GM19351 (cell line): ENCODE data around the gene IQSEC2.

ENCODE experiments used
- ATAC-seq: cut with Tn5 transposase; IDR thresholded peaks from one replicate; pipeline ENCODE4 v1.9.1; 2021; ENCODE audit warnings: mild to moderate bottlenecking, moderate library complexity; ENCODE audit not compliant: unreplicated experiment

The IQSEC2 gene

GRCh38 chrX:53272808-53273337, 8.5 kb downstream of the IQSEC2 start:
- no peak for ATAC-seq

DNA sequence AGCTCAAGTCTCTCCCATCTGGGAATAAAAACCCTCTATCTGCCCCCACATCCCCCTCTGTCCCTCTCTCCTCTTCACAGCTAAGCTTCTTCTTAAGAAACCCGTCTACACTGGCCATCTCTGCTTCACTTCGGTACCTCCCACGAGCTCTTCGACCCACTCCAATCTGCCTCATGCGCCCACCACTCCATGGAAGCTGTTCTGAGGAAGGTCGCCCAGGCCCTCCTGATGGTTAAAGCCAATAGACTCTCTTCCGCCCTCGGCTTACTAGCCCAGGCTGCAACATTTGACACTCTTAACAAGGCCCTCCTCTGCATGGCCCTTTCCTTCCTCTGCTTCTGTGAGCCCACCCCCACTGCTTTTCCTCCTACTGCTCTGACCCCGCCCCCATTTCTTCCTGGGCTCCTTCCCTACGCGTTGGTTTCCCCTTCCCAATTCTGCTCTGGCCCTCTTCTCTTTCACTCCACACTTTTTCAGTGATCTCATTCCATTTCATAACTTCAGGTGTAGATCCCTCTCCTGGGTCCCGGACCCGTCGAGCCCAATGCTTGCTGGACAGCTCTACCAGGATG, 11.8 kb downstream of the IQSEC2 start:
- ATAC-seq, result no peak

- no peak for ATAC-seq
Observed at GRCh38 chrX:53268173-53268572, 13.2 kb downstream of the IQSEC2 start.

DNA sequence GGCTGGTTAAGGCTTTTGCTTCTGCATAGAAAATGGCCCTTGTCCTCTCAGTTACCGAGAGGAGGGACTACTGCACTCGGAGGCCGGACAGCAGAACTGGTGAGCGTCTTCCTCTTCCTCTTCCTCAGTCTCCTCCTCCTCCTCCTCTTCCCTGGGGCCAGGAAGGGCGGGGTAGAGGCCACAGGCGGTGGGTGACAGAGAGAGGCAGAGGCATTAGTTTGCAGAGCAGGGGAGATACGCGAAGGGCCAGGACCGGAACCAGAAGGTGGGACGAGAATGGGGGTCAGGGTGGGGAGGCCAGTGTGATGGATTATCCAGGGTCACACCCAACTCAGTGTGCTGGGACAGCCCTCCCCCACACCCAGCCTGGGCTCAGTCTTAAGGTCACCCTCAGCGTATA, 14.5 kb downstream of the IQSEC2 start:
- ATAC-seq, result no peak

- ATAC-seq, result no peak
Observed at GRCh38 chrX:53265771-53266574, 15.4 kb downstream of the IQSEC2 start.

GRCh38 chrX:53263597-53264094, 17.7 kb downstream of the IQSEC2 start:
- no peak for ATAC-seq

DNA sequence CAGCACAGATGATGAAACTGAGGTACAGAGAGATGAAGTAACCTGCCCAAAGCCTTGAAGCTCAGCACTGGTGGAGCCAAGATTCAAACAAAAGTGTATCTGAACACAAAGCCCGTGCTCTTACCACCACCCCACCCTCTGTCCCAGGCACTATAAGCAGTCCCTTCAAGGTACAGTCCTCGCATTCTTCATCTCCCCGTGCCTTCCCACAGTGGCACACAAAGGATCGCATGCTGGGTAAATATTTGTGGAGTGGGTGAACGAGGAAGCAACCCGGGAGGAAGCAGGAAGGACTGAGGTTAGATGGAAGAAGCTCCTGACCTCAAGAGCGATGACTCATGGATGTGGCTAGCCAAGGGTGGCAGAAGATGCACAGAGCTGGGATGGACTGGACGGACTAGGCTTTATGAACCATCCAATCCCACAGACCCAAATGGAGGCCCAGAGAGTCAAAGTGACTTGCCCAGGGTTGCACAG, 18.4 kb downstream of the IQSEC2 start:
- ATAC-seq, result no peak

DNA sequence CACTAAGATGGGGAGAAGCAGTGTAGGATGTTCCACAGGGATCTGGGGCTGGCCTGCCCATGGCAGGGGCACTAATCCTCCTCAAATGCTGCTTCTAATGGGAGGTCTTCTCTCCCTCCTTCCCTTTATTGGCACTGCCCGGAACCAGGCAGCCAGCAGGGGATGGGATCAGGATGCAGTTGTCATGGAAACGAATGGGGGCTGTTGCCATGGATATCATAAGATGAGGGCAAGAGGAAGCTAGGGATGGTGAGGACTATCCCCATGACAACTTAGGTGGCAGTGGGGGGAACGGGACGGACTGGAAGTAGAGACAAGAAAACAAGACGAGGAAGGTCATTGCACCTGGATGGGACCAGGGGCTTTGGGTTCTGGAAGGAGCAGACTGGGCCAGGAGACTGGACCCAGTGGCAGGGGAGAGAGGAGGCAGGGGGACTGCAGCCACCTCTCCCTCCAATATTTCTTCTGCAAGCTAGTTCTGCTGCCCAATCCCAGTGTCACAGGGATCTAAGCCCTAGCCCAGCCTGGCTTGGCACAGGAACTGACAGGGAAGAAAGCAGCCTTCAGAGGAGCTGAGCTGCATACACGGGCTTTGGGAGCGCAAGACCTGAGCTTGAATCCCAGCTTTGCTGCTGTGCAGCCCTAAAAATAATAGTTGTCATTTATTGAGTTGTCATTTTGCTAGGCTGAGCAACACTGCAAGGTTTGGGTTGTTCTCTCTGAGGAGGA, 19.0 kb downstream of the IQSEC2 start:
- ATAC-seq, result no peak

DNA sequence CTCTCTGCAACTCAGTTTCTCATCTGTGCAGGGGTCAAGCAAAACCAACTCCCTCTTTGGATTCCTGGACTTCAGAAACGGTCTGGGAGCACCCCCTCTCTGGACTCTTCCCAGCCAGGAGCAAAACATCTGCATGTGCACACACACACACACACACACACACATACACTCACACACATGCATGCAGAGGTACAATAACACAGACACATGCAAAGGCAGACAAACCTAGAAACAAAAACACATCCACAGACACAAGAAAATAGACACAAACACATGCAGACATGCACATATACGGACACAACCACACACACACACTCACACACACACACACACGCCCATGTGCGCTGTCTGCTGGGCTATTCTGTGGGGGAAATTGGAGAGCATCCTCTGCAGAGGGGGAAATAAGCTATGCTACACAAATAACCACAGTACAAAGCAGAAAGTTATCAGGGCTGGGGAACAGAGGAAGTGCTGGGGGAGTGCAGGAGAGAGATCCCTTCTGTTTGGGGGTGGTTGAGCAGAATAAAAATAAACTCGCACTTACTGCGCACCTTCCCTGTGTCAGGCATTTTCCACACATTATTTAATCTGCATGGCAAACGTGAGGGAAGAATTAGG, 19.9 kb downstream of the IQSEC2 start:
- no peak for ATAC-seq

DNA sequence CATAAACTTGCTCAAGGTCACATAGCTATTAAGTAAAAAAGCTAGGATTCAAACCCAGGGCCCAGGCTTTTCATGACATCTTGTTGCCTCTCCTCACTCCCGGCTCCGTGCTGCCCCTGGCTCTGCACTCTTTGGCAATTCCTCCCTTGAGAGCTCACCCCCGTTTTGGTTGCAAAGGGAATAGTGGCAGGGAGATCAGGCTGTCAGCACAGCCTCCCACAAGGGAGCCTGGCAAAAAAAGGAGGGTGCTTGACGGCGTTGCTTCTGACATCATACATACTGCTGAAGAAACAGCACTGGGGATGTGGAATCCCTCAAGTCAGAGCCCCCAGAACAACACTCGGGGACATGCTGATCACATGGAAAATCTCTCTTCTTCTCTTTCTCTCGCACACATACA, 20.5 kb downstream of the IQSEC2 start:
- ATAC-seq, result no peak

- no peak for ATAC-seq
Observed at GRCh38 chrX:53257670-53258423, 23.5 kb downstream of the IQSEC2 start.

- no peak for ATAC-seq
Observed at GRCh38 chrX:53257166-53257565, 24.2 kb downstream of the IQSEC2 start.

GRCh38 chrX:53256446-53257041, 24.8 kb downstream of the IQSEC2 start:
- ATAC-seq, result no peak

GRCh38 chrX:53255738-53256191, 25.6 kb downstream of the IQSEC2 start:
- ATAC-seq, result no peak

- ATAC-seq, result no peak
Observed at GRCh38 chrX:53254570-53255461, 26.6 kb downstream of the IQSEC2 start.

DNA sequence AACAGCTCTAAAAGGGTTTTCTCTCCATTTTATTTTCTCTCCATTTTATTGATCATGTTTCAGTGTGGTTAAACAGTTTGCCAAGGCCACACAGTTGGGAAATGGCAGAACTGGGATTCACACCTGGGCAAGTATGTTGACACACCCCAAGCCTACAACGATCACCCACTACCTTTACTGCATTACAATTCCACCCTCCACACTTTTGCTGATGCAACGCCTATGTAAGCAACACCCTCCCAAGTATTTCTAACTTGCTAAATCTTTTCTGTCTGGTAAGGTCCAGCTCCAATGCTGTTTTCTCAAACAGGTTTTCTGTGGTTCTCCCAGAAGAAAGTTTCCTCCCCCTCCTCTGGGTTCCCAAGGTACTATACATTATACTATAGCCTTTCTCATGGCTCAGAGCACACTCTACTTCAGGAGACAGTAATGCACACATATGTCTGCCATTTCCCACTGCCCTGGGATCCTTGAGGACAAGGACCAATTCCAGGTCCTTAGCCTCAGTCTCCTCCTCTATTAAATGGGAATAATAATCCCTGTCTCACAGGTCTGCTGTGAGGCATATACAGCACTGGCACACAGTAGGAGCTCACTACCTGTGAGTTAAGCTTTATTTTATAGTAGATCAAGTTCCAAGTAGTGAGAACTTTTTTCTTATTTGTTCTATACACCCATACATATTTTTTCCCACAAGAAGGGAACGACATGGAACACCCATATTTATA, 27.9 kb downstream of the IQSEC2 start:
- no peak for ATAC-seq

- no peak for ATAC-seq
Observed at GRCh38 chrX:53251307-53251706, 30.1 kb downstream of the IQSEC2 start.

DNA sequence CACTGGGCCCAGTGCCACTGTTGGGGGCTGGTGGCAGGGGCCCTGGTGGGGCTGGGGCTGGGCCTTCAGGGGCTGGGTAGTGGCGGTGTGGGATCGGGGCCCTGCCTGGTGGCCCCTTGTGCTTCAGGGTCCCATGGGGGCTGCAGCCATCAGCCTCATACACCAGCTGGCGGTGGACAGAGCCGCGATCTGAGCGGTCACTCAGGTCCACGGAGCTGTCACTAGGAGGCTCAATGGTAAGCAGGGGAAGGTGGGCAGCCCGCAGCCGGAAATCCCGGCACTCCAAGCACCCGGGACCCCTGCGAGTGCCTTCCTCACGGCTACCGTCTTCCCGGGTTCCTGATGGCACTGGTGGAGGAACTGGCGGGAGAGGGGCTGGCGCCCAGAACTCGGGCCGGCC, 30.8 kb downstream of the IQSEC2 start:
- no peak for ATAC-seq
